Glutamatergic neuron (in vitro differentiated cells): ENCODE measurements around the gene GLS. TPM values are rescaled to one million over a fixed set of nuclear protein-coding genes. Genes with fewer than 3 reads are reported as not detected.

Experiments
- DNase-seq: peaks from one replicate; pipeline ENCODE4 v3.0.0; 2022
- H3K27ac Mint-ChIP-seq: one replicate; pipeline ENCODE4 v1.8.0; 2020; ENCODE audit warnings: mild to moderate bottlenecking, mixed read lengths, inconsistent platforms; ENCODE audit not compliant: unreplicated experiment
- H3K27me3 Mint-ChIP-seq: one replicate; pipeline ENCODE4 v1.8.0; 2020; ENCODE audit warnings: mild to moderate bottlenecking, moderate library complexity, mixed read lengths, inconsistent platforms; ENCODE audit not compliant: unreplicated experiment
- H3K36me3 Mint-ChIP-seq: one replicate; pipeline ENCODE4 v1.8.0; 2020; ENCODE audit warnings: mild to moderate bottlenecking, mixed read lengths, inconsistent platforms; ENCODE audit not compliant: unreplicated experiment
- H3K4me1 Mint-ChIP-seq: one replicate; pipeline ENCODE4 v1.8.0; 2020; ENCODE audit warnings: mild to moderate bottlenecking, low read depth, mixed read lengths, inconsistent platforms; ENCODE audit not compliant: unreplicated experiment
- H3K4me3 Mint-ChIP-seq: one replicate; pipeline ENCODE4 v1.8.0; 2020; ENCODE audit warnings: mild to moderate bottlenecking, mixed read lengths, inconsistent platforms; ENCODE audit not compliant: unreplicated experiment
- H3K9me3 Mint-ChIP-seq: one replicate; pipeline ENCODE4 v1.8.0; 2020; ENCODE audit warnings: mild to moderate bottlenecking, moderate library complexity, mixed read lengths, inconsistent platforms; ENCODE audit not compliant: unreplicated experiment
- CTCF ChIP-seq: fragments of 200-600 bp; sonication (generic); IDR thresholded peaks from one replicate; pipeline ENCODE4 v1.5.0; 2021; ENCODE audit not compliant: partially characterized antibody, unreplicated experiment
- total RNA-seq: library from RNA; stranded (reverse); fragmentation: NEBNext Ultra II Directional; extraction: Animal tissue kit (Norgen Biotek cat#: 25700); gene quantifications from one replicate; pipeline ENCODE4 v1.2.1, GENCODE V29; 2021; ENCODE audit not compliant: unreplicated experiment

Gene GLS
- total RNA-seq, 1 donor from 2014 or later, result 120 TPM

GRCh38 chr2:191009541-191010374 lies 129.1 kb downstream of the GLS start:
- peaks cover 7% of the 10 kb centered on the region for H3K36me3 Mint-ChIP-seq
- no peaks in the 10 kb centered on the region for H3K27me3 Mint-ChIP-seq
- H3K4me1 Mint-ChIP-seq, result no peaks in the 10 kb centered on the region
- peaks cover 3% of the 10 kb centered on the region for H3K9me3 Mint-ChIP-seq
- DNase-seq, result no peak
- no peak for TF ChIP-seq CTCF
- H3K27ac Mint-ChIP-seq, result no peak overlapping the region
- H3K4me3 Mint-ChIP-seq, result no peak overlapping the region

GRCh38 chr2:191010887-191011885 lies 130.6 kb downstream of the GLS start:
- no peak overlapping the region for H3K27ac Mint-ChIP-seq
- no peaks in the 10 kb centered on the region for H3K4me1 Mint-ChIP-seq
- no peak for TF ChIP-seq CTCF
- peaks cover 3% of the 10 kb centered on the region for H3K9me3 Mint-ChIP-seq
- peaks cover 2% of the 10 kb centered on the region for H3K27me3 Mint-ChIP-seq
- DNase-seq, result no peak
- peaks cover 7% of the 10 kb centered on the region for H3K36me3 Mint-ChIP-seq
- H3K4me3 Mint-ChIP-seq, result no peak overlapping the region

- Mint-ChIP-seq H3K27ac (no peak overlapping the region), H3K36me3 (no peaks in the 10 kb centered on the region), H3K27me3 (peaks cover 2% of the 10 kb centered on the region), H3K9me3 (no peaks in the 10 kb centered on the region), H3K4me3 (no peak overlapping the region), H3K4me1 (no peaks in the 10 kb centered on the region)
- TF ChIP-seq CTCF, result no peak
- DNase-seq, result no peak
Measured at GRCh38 chr2:191012346-191012745, 131.7 kb downstream of the GLS start.

GRCh38 chr2:191012845-191013681 lies 132.4 kb downstream of the GLS start:
- Mint-ChIP-seq H3K27me3 (peaks cover 2% of the 10 kb centered on the region), H3K4me1 (no peaks in the 10 kb centered on the region), H3K9me3 (no peaks in the 10 kb centered on the region), H3K27ac (no peak overlapping the region), H3K4me3 (no peak overlapping the region), H3K36me3 (no peaks in the 10 kb centered on the region)
- DNase-seq, result no peak
- no peak for TF ChIP-seq CTCF
